ENCODE results near the gene GPR63. TPM values are rescaled to one million over a fixed set of nuclear protein-coding genes. Genes with fewer than 3 reads are reported as not detected.

Gene GPR63
- 1.7 and 3.0 TPM in 2 replicates for total RNA-seq (2014; rRNA removed; shearing (Covaris generic))

- peak; percentile 86 for DNase-seq (ENCODE audit: low read depth)
Observed at GRCh38 chr6:96837081-96837971, at the start of gene GPR63. Gene GPR63 (minus strand): TSS chr6:96837477. CDS start chr6:96799731, 37,746 bp downstream.

- DNase-seq (ENCODE audit: low read depth), result no peak
Observed at GRCh38 chr6:96886519-96886918, 49.2 kb upstream of the GPR63 start.

- DNase-seq (ENCODE audit: low read depth), result peak; percentile 15
Observed at GRCh38 chr6:96885187-96885631, 47.9 kb upstream of the GPR63 start.

GRCh38 chr6:96878143-96878542 lies 40.9 kb upstream of the GPR63 start:
- DNase-seq (ENCODE audit: low read depth), result peak; percentile 1

- DNase-seq (ENCODE audit: low read depth), result no peak
Observed at GRCh38 chr6:96876886-96877545, 39.7 kb upstream of the GPR63 start.

- no peak for DNase-seq (ENCODE audit: low read depth)
Observed at GRCh38 chr6:96872976-96873375, 35.7 kb upstream of the GPR63 start.

GRCh38 chr6:96865055-96865405 lies 27.8 kb upstream of the GPR63 start:
- DNase-seq (ENCODE audit: low read depth), result no peak

- no peak for DNase-seq (ENCODE audit: low read depth)
Observed at GRCh38 chr6:96864216-96865054, 27.2 kb upstream of the GPR63 start.

GRCh38 chr6:96862560-96862959 lies 25.3 kb upstream of the GPR63 start:
- no peak for DNase-seq (ENCODE audit: low read depth)

- no peak for DNase-seq (ENCODE audit: low read depth)
Observed at GRCh38 chr6:96861588-96861987, 24.3 kb upstream of the GPR63 start.

- DNase-seq (ENCODE audit: low read depth), result no peak
Observed at GRCh38 chr6:96856856-96857255, 19.6 kb upstream of the GPR63 start.

- no peak for DNase-seq (ENCODE audit: low read depth)
Observed at GRCh38 chr6:96853083-96853482, 15.8 kb upstream of the GPR63 start.

GRCh38 chr6:96852605-96853004 lies 15.3 kb upstream of the GPR63 start:
- no peak for DNase-seq (ENCODE audit: low read depth)

GRCh38 chr6:96851858-96852257 lies 14.6 kb upstream of the GPR63 start:
- no peak for DNase-seq (ENCODE audit: low read depth)

- DNase-seq (ENCODE audit: low read depth), result no peak
Observed at GRCh38 chr6:96849615-96850014, 12.3 kb upstream of the GPR63 start.

GRCh38 chr6:96844530-96844929 lies 7.3 kb upstream of the GPR63 start:
- DNase-seq (ENCODE audit: low read depth), result no peak

- no peak for DNase-seq (ENCODE audit: low read depth)
Observed at GRCh38 chr6:96841345-96841744, 4.1 kb upstream of the GPR63 start.

- DNase-seq (ENCODE audit: low read depth), result peak; percentile 32
Observed at GRCh38 chr6:96836631-96837080, 621 bp downstream of the GPR63 start.

- DNase-seq (ENCODE audit: low read depth), result no peak
Observed at GRCh38 chr6:96834070-96834469, 3.2 kb downstream of the GPR63 start.

- DNase-seq (ENCODE audit: low read depth), result no peak
Observed at GRCh38 chr6:96832780-96833179, 4.5 kb downstream of the GPR63 start.

- no peak for DNase-seq (ENCODE audit: low read depth)
Observed at GRCh38 chr6:96826865-96827264, 10.4 kb downstream of the GPR63 start.

- no peak for DNase-seq (ENCODE audit: low read depth)
Observed at GRCh38 chr6:96823743-96824142, 13.5 kb downstream of the GPR63 start.

All from Daoy (cell line).